GM23338 (cell line): ENCODE data around the gene DLX3. TPM values are rescaled to one million over a fixed set of nuclear protein-coding genes. Genes with fewer than 3 reads are reported as not detected.

Experiments used
- ATAC-seq: fragments of 200-7000 bp; cut with Tn5 transposase; 3 replicates; pipeline ENCODE4 v1.9.1; 2020
- DNase-seq: peaks from one replicate; pipeline ENCODE4 v3.0.0-alpha.2; 2015; ENCODE audit warnings: low spot score
- H2AFZ ChIP-seq: fragments of 200-600 bp; sonication (generic); 2 replicates; pipeline ENCODE4 v1.8.0; 2016; ENCODE audit warnings: antibody characterized with exemption, mild to moderate bottlenecking, moderate library complexity
- H3F3A ChIP-seq: fragments of 200-600 bp; sonication (generic); replicated peaks from 2 replicates; pipeline ENCODE4 v1.8.0; 2017; ENCODE audit warnings: antibody characterized with exemption, mixed run types, low read depth
- H3K27ac ChIP-seq: fragments of 200-600 bp; sonication (generic); 2 replicates; pipeline ENCODE4 v1.6.1; 2016; ENCODE audit warnings: low read depth
- H3K27me3 ChIP-seq: fragments of 200-600 bp; sonication (generic); 2 replicates; pipeline ENCODE4 v1.8.0; 2016; ENCODE audit warnings: mild to moderate bottlenecking, mixed run types, moderate library complexity; ENCODE audit not compliant: insufficient read depth
- H3K36me3 ChIP-seq: fragments of 200-600 bp; sonication (generic); 2 replicates; pipeline ENCODE4 v1.8.0; 2016; ENCODE audit warnings: mild to moderate bottlenecking; ENCODE audit not compliant: insufficient read depth
- H3K4me1 ChIP-seq: fragments of 200-600 bp; sonication (generic); 2 replicates; pipeline ENCODE4 v1.8.0; 2016; ENCODE audit warnings: mild to moderate bottlenecking, moderate library complexity; ENCODE audit not compliant: insufficient read depth
- H3K4me2 ChIP-seq: fragments of 200-600 bp; sonication (generic); 2 replicates; pipeline ENCODE4 v1.7.1; 2017; ENCODE audit warnings: mixed run types
- H3K4me3 ChIP-seq: fragments of 200-600 bp; sonication (generic); 2 replicates; pipeline ENCODE4 v1.6.1; 2016; ENCODE audit warnings: mixed run types
- H3K79me2 ChIP-seq: fragments of 200-600 bp; sonication (generic); replicated peaks from 2 replicates; pipeline ENCODE4 v1.8.0; 2017; ENCODE audit warnings: mild to moderate bottlenecking; ENCODE audit not compliant: insufficient read depth
- H3K9me2 ChIP-seq: fragments of 200-600 bp; sonication (generic); 2 replicates; pipeline ENCODE4 v1.8.0; 2017; ENCODE audit not compliant: insufficient read depth
- H4K20me1 ChIP-seq: fragments of 200-600 bp; sonication (generic); replicated peaks from 2 replicates; pipeline ENCODE4 v1.8.0; 2017; ENCODE audit warnings: mild to moderate bottlenecking; ENCODE audit not compliant: insufficient read depth
- H3K27ac Mint-ChIP-seq: 2 replicates; pipeline ENCODE4 v1.8.0; 2020; ENCODE audit warnings: inconsistent platforms, mild to moderate bottlenecking, moderate library complexity, mixed read lengths
- H3K27me3 Mint-ChIP-seq: 3 replicates; pipeline ENCODE4 v1.8.0; 2022; ENCODE audit warnings: low read depth, mild to moderate bottlenecking, moderate library complexity, mixed read lengths, inconsistent platforms; ENCODE audit not compliant: insufficient read depth, poor library complexity
- H3K36me3 Mint-ChIP-seq: 3 replicates; pipeline ENCODE4 v1.8.0; 2021; ENCODE audit warnings: low read depth, mild to moderate bottlenecking, inconsistent platforms, moderate library complexity, mixed read lengths
- H3K4me1 Mint-ChIP-seq: 3 replicates; pipeline ENCODE4 v1.8.0; 2020; ENCODE audit warnings: mild to moderate bottlenecking, inconsistent platforms, mixed read lengths
- H3K4me3 Mint-ChIP-seq: 3 replicates; pipeline ENCODE4 v1.8.0; 2021; ENCODE audit warnings: moderate library complexity, mild to moderate bottlenecking, inconsistent platforms, mixed read lengths
- H3K9me3 Mint-ChIP-seq: 3 replicates; pipeline ENCODE4 v1.8.0; 2020; ENCODE audit warnings: moderate library complexity, mild to moderate bottlenecking, inconsistent platforms, mixed read lengths
- CREB1 ChIP-seq: fragments of 250-450 bp; sonication (Bioruptor Pico); IDR thresholded peaks from 2 replicates; pipeline ENCODE4 v1.5.0; 2020; ENCODE audit warnings: low read depth, mild to moderate bottlenecking, moderate library complexity
- ETS1 ChIP-seq: IDR thresholded peaks from 2 replicates; pipeline ENCODE4 v1.6.1; 2016; ENCODE audit warnings: antibody characterized with exemption
- EZH2 ChIP-seq: fragments of 200-600 bp; sonication (generic); IDR thresholded peaks from one replicate; pipeline ENCODE4 v1.8.0; 2017; ENCODE audit warnings: antibody characterized with exemption, mild to moderate bottlenecking, low read depth; ENCODE audit not compliant: unreplicated experiment
- EZH2phosphoT487 ChIP-seq: fragments of 200-600 bp; sonication (generic); IDR thresholded peaks from one replicate; pipeline ENCODE4 v1.8.1; 2018; ENCODE audit warnings: antibody characterized with exemption; ENCODE audit not compliant: unreplicated experiment
- JUNB ChIP-seq: IDR thresholded peaks from one replicate; pipeline ENCODE4 v1.6.1; 2016; ENCODE audit warnings: antibody characterized with exemption; ENCODE audit not compliant: unreplicated experiment
- POLR2AphosphoS5 ChIP-seq: IDR thresholded peaks from 2 replicates; pipeline ENCODE4 v1.6.1; 2016; ENCODE audit warnings: antibody characterized with exemption, low read depth
- REST ChIP-seq: IDR thresholded peaks from one replicate; pipeline ENCODE4 v1.6.1; 2018; ENCODE audit warnings: antibody characterized with exemption; ENCODE audit not compliant: unreplicated experiment
- STAT1 ChIP-seq: IDR thresholded peaks from one replicate; pipeline ENCODE4 v1.6.1; 2016; ENCODE audit warnings: antibody characterized with exemption; ENCODE audit not compliant: unreplicated experiment
- ZNF114 ChIP-seq: fragments of 250-450 bp; sonication (Bioruptor Pico); IDR thresholded peaks from 2 replicates; pipeline ENCODE4 v1.5.0; 2020; ENCODE audit warnings: mild to moderate bottlenecking, moderate library complexity
- polyA plus RNA-seq: library from polyadenylated mRNA; unstranded; fragments of >200 nt; fragmentation: Nextera tagmentation; extraction: Ambion mirVana; gene quantifications from 2 replicates; pipeline ENCODE4 v1.2.1, GENCODE V29; 2016
- total RNA-seq: library from RNA; depleted of rRNA; stranded (reverse); fragments of >200 nt; shearing (Covaris generic); gene quantifications from 2 replicates; pipeline ENCODE4 v1.2.3, GENCODE V29; 2014
- TF ChIP-seq, protein P1 (sequence below), 2 experiments: fragments of 200-600 bp in 1 of 2; sonication (generic) in 1 of 2; conservative IDR thresholded peaks; 2 replicates each; pipeline versions ENCODE4 v1.5.1 to v1.6.1; 2016 to 2017; ENCODE audit warnings: antibody characterized with exemption in 2 of 2, low read depth in 2 of 2, mild to moderate bottlenecking in 2 of 2, moderate library complexity in 1 of 2

DLX3 gene
- total and polyA plus RNA-seq, 2 experiments from 2014 or later: 0.14 to 0.27 TPM

- TF ChIP-seq REST: no peak
- TF ChIP-seq EZH2: peak; percentile 48
- no peak for TF ChIP-seq CREB1 (CRISPR knock-in tag)
Measured at GRCh38 chr17:49962599-49963308, 32.3 kb downstream of the DLX3 start (continued).

DNA sequence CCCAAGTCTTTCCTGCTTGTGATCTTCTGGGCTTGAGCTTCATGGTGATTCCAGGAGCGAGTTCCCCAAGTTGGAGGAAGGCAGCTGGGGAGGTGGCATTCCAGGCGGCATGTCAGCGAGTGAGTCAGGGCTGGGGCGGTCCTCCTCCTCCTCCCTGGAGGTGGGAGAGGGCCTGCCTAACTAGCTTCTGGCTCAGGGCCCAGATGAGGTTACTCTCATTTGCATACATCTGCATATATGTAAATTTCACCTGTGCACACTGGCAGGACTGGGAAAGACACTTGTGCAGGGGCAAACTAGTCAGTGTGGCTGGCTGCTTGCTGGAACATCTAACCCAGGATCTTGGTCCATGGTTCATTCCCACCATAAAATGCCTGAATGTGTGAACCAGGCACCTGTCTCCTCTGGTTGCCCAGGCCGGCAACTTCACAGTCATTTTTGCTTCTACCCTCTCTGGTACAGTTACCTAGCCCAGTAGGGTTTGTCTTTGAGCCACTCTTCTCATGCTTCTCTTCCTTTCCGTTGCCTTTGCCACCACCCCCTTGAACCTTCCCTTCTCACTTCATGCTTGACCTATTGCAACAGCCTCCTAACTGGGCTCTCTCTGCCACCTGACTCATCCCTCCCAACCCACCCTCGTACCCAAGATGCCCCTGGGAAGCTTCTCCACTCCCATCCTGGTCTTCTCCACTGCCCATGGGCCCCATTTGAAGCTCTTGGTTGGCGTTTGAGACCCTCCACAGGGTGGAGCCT, 35.7 kb downstream of the DLX3 start:
- Mint-ChIP-seq H3K4me3 (no peak overlapping the region), H3K27me3 (peaks cover 51% of the 10 kb centered on the region), H3K36me3 (no peaks in the 10 kb centered on the region), H3K27ac (no peak overlapping the region), H3K4me1 (peaks cover 22% of the 10 kb centered on the region), H3K9me3 (no peaks in the 10 kb centered on the region; the same call in 2 of the 3 replicates)
- Histone ChIP-seq H3F3A (peaks cover 2% of the 10 kb centered on the region; the same call in 1 of the 2 replicates), H3K4me1 (peaks cover 19% of the 10 kb centered on the region), H3K27ac (no peak overlapping the region), H3K4me2 (no peak overlapping the region), H4K20me1 (peaks cover 6% of the 10 kb centered on the region; the same call in 1 of the 2 replicates), H3K36me3 (no peaks in the 10 kb centered on the region), H3K27me3 (peaks cover 42% of the 10 kb centered on the region), H3K79me2 (no peaks in the 10 kb centered on the region), H2AFZ (no peak overlapping the region), H3K9me2 (no peaks in the 10 kb centered on the region), H3K4me3 (no peak overlapping the region)
- peak; percentile 15 for ATAC-seq
- peak; percentile 36 for DNase-seq
- TF ChIP-seq JUNB (no peak), ZNF114 (no peak), EZH2 (no peak), STAT1 (no peak), EZH2phosphoT487 (no peak), CREB1 (CRISPR knock-in tag) (no peak), ETS1 (no peak), POLR2AphosphoS5 (no peak)
- TF ChIP-seq, protein P1, sequence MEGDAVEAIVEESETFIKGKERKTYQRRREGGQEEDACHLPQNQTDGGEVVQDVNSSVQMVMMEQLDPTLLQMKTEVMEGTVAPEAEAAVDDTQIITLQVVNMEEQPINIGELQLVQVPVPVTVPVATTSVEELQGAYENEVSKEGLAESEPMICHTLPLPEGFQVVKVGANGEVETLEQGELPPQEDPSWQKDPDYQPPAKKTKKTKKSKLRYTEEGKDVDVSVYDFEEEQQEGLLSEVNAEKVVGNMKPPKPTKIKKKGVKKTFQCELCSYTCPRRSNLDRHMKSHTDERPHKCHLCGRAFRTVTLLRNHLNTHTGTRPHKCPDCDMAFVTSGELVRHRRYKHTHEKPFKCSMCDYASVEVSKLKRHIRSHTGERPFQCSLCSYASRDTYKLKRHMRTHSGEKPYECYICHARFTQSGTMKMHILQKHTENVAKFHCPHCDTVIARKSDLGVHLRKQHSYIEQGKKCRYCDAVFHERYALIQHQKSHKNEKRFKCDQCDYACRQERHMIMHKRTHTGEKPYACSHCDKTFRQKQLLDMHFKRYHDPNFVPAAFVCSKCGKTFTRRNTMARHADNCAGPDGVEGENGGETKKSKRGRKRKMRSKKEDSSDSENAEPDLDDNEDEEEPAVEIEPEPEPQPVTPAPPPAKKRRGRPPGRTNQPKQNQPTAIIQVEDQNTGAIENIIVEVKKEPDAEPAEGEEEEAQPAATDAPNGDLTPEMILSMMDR (conservative IDR thresholded peaks at IDR 0.05; ENCODE audit: low read depth in 2 of 2): no peak
